MCF 10A (cell line): ENCODE results near the gene SLC25A10. TPM values are rescaled to one million over a fixed set of nuclear protein-coding genes. Genes with fewer than 3 reads are reported as not detected.

ENCODE experiments used
- BruUV-seq: library from RNA; stranded (reverse); fragments of 400-500 nt; replicated peaks from 2 replicates; lab custom pipeline; 2021; lab: Mats Ljungman, UMichigan
- CTCF ChIA-PET: fragments of 300-600 bp; sonication (Branson Sonifier 250); formaldehyde crosslinking; extraction: SDS; loops from one replicate; lab custom pipeline; 2021; ENCODE audit warnings: antibody characterized with exemption, inconsistent platforms; lab: Yijun Ruan, JAX
- POLR2A ChIA-PET: fragments of 300-600, 350-650 bp; sonication (Branson Sonifier 250); formaldehyde crosslinking; extraction: SDS; loops from one replicate; lab custom pipeline; 2020; ENCODE audit warnings: antibody characterized with exemption, inconsistent platforms; lab: Yijun Ruan, JAX
- DNase-seq: peaks from one replicate; pipeline ENCODE4 v3.0.0-alpha.2; 2018; ENCODE audit not compliant: unreplicated experiment
- H3K27ac Mint-ChIP-seq: one replicate; pipeline ENCODE4 v1.8.0; 2022; ENCODE audit warnings: mild to moderate bottlenecking, low read depth, mixed read lengths; ENCODE audit not compliant: unreplicated experiment
- H3K27me3 Mint-ChIP-seq: one replicate; pipeline ENCODE4 v1.8.0; 2022; ENCODE audit warnings: mixed read lengths; ENCODE audit not compliant: insufficient read depth, unreplicated experiment
- H3K36me3 Mint-ChIP-seq: one replicate; pipeline ENCODE4 v1.8.0; 2022; ENCODE audit warnings: mild to moderate bottlenecking, moderate library complexity, mixed read lengths; ENCODE audit not compliant: insufficient read depth, unreplicated experiment
- H3K4me1 Mint-ChIP-seq: one replicate; pipeline ENCODE4 v1.8.0; 2022; ENCODE audit warnings: mixed read lengths; ENCODE audit not compliant: insufficient read depth, unreplicated experiment
- H3K4me3 Mint-ChIP-seq: one replicate; pipeline ENCODE4 v1.8.0; 2022; ENCODE audit warnings: mild to moderate bottlenecking, moderate library complexity, mixed read lengths; ENCODE audit not compliant: unreplicated experiment
- H3K9me3 Mint-ChIP-seq: one replicate; pipeline ENCODE4 v1.8.0; 2022; ENCODE audit warnings: mixed read lengths; ENCODE audit not compliant: unreplicated experiment
- intact Hi-C: fragments of 100-400 bp; cut with micrococcal nuclease; formaldehyde crosslinking; loops from 2 replicates; pipeline ENCODE4 v1.14.1; 2022
- total RNA-seq: library from RNA; stranded (reverse); gene quantifications from 2 replicates; pipeline ENCODE4 v1.2.3, GENCODE V29; 2022
- TF ChIP-seq, protein P1 (sequence below): fragments of 200-600 bp; IDR thresholded peaks from one replicate; pipeline ENCODE4 v1.8.0; 2022; ENCODE audit warnings: antibody characterized with exemption, mild to moderate bottlenecking; ENCODE audit not compliant: unreplicated experiment

SLC25A10 gene
- total RNA-seq, 1 experiment from 2014 or later, result 9.5 TPM

DNA sequence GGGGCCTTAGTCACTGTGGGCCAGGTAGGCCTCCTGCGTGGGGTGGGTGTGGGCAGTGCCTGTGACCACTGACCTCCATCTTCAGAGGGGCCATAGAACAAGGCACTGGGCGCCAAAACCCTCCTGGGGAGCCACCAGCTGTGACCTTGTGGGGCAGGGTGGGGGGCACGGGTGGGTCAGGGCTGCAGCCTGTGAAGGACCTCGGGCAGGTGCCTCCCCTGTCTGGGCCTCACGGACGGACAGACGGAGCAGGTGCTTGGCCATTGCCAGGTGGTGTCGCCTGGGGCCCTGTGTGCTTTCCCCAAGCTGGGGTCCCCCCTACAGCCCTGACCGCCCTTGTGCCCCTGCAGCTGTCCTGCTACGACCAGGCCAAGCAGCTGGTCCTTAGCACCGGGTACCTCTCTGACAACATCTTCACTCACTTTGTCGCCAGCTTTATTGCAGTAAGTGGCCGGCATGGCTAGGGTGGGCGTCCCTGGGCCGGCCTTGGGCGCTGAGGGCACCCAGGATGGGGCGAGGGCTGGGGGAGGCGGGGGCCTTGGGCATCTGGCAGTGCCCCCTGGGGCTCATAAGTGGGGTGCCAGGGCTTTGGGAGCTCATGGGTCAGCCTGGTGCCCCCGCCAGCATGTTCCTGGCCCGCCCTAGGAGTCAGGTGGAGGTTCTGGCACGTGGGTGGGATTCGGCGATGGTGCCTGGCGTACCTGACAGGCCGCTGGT, 5.1 kb downstream of the SLC25A10 start:
- CTCF ChIA-PET, result no interaction called here
- Mint-ChIP-seq H3K4me3 (no peak overlapping the region), H3K9me3 (no peaks in the 10 kb centered on the region), H3K27me3 (no peaks in the 10 kb centered on the region), H3K27ac (no peak overlapping the region), H3K36me3 (peaks cover 28% of the 10 kb centered on the region), H3K4me1 (peaks cover 5% of the 10 kb centered on the region)
- BruUV-seq, result no TSS peak
- no peak for DNase-seq
- TF ChIP-seq, protein P1, sequence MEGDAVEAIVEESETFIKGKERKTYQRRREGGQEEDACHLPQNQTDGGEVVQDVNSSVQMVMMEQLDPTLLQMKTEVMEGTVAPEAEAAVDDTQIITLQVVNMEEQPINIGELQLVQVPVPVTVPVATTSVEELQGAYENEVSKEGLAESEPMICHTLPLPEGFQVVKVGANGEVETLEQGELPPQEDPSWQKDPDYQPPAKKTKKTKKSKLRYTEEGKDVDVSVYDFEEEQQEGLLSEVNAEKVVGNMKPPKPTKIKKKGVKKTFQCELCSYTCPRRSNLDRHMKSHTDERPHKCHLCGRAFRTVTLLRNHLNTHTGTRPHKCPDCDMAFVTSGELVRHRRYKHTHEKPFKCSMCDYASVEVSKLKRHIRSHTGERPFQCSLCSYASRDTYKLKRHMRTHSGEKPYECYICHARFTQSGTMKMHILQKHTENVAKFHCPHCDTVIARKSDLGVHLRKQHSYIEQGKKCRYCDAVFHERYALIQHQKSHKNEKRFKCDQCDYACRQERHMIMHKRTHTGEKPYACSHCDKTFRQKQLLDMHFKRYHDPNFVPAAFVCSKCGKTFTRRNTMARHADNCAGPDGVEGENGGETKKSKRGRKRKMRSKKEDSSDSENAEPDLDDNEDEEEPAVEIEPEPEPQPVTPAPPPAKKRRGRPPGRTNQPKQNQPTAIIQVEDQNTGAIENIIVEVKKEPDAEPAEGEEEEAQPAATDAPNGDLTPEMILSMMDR, result no peak
- POLR2A ChIA-PET, result interaction anchor here (0.6 kb wide), 1 partner anchor 33 kb away, joined by 3 read pairs; no protein-coding TSS in a partner anchor
- intact Hi-C loops, result no loop called here

DNA sequence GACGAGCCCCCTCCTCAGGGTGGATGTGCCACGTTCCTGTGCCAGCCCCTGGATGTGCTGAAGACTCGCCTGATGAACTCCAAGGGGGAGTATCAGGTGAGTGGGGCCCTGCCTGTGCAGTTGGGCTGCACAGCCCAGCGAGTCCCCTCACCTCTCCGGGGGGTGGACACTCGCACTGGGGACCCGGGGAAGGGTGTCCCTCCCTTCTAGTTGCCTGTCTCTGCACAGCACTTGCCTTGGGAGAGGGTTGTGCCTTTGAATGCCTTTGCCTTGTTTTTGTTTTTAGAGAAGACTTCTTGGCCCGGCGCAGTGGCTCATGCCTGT, 5.6 kb downstream of the SLC25A10 start:
- no peak overlapping the region for H3K4me3 Mint-ChIP-seq
- H3K9me3 Mint-ChIP-seq, result no peaks in the 10 kb centered on the region
- CTCF ChIA-PET, result no interaction called here
- POLR2A ChIA-PET, result no interaction called here
- H3K27ac Mint-ChIP-seq, result no peak overlapping the region
- DNase-seq, result no peak
- no peaks in the 10 kb centered on the region for H3K27me3 Mint-ChIP-seq
- TF ChIP-seq, protein P1, result no peak
- intact Hi-C loops, result no loop called here
- peaks cover 6% of the 10 kb centered on the region for H3K4me1 Mint-ChIP-seq
- peaks cover 25% of the 10 kb centered on the region for H3K36me3 Mint-ChIP-seq
- no TSS peak for BruUV-seq

DNA sequence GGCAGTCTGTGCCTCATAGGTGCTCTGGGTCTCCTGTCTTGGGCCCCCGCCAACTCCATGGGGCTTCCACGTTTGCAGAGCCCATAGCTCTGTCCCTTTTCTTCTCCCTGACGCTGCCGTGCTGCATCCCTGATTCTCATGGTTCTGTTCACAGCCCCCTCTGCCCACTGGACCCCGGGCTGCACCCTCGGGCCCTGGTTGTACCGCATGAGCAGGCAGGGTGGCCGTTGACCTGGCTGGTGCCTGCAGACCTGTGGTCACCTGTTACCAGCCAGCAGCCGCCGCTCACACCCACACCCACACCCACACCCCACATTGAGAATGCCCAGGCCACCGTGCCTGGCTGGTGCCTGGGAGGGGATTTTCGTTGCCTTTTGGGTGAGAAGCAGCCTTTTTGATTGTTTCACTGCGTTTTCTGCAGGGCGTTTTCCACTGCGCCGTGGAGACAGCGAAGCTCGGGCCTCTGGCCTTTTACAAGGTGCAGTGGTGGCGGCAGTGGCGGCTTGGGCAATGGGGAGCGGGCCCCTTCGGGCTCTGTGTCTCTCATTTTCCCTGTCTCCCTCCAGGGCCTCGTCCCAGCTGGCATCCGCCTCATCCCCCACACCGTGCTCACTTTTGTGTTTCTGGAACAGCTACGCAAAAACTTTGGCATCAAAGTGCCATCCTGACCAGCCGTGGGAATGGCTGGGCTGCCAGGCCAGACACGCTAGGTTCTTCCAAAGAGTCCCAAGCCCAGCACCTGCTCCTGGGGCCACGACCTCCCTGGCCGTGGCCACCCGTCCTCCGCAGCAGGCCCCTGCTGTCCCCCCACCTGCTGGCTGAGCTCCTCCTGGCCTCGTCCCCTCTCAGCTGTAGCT, 7.6 kb downstream of the SLC25A10 start:
- Mint-ChIP-seq H3K4me3 (no peak overlapping the region), H3K27ac (no peak overlapping the region), H3K4me1 (peaks cover 21% of the 10 kb centered on the region), H3K36me3 (peaks cover 20% of the 10 kb centered on the region), H3K27me3 (no peaks in the 10 kb centered on the region), H3K9me3 (no peaks in the 10 kb centered on the region)
- no peak for DNase-seq
- no TSS peak for BruUV-seq
- POLR2A ChIA-PET, result interaction anchor here (1.6 kb wide), 1 partner anchor 16 kb away, joined by 5 read pairs; the partner anchor contains the start of gene MRPL12
- TF ChIP-seq, protein P1, result no peak
- CTCF ChIA-PET, result interaction anchor here (0.5 to 0.7 kb wide), 2 partner anchors 14 to 17 kb away, joined by 3 read pairs; partner anchors contain the start of gene MRPL12
- intact Hi-C loops, result no loop called here
